HG02588 (cell line): ENCODE measurements around the gene DEPDC7.
A peak's percentile ranks its signal among the peaks of the same experiment; 100 is the strongest.

Source experiments
- ATAC-seq: cut with Tn5 transposase; IDR thresholded peaks from one replicate; pipeline ENCODE4 v1.9.1; 2021; ENCODE audit warnings: mild to moderate bottlenecking, moderate library complexity; ENCODE audit not compliant: unreplicated experiment

The DEPDC7 gene

GRCh38 chr11:33059331-33060007 is 43.8 kb downstream of the DEPDC7 start:
- no peak for ATAC-seq

GRCh38 chr11:33060271-33060670 is 44.6 kb downstream of the DEPDC7 start:
- ATAC-seq = no peak

GRCh38 chr11:33062137-33062536 is 46.5 kb downstream of the DEPDC7 start:
- no peak for ATAC-seq

- ATAC-seq = peak; percentile 39
Measured at GRCh38 chr11:33063326-33063881, 47.7 kb downstream of the DEPDC7 start.

- ATAC-seq = no peak
Measured at GRCh38 chr11:33064033-33064825, 48.6 kb downstream of the DEPDC7 start.

GRCh38 chr11:33064866-33065265 is 49.2 kb downstream of the DEPDC7 start:
- ATAC-seq = no peak

- peak; percentile 58 for ATAC-seq
Measured at GRCh38 chr11:33065445-33066178, 49.9 kb downstream of the DEPDC7 start.

GRCh38 chr11:33067294-33067693 is 51.6 kb downstream of the DEPDC7 start:
- ATAC-seq = no peak

- ATAC-seq = no peak
Measured at GRCh38 chr11:33068611-33069340, 53.1 kb downstream of the DEPDC7 start.

- no peak for ATAC-seq
Measured at GRCh38 chr11:33072465-33072864, 56.8 kb downstream of the DEPDC7 start.
